ENCODE data around the gene UMPS.
A peak's percentile ranks its signal among the peaks of the same experiment; 100 is the strongest.
"Not testable (repeated sequence)": the region's sequence is repeated elsewhere in the genome, so short reads cannot be mapped to it uniquely, and the experiment has no call there.

UMPS gene

DNA sequence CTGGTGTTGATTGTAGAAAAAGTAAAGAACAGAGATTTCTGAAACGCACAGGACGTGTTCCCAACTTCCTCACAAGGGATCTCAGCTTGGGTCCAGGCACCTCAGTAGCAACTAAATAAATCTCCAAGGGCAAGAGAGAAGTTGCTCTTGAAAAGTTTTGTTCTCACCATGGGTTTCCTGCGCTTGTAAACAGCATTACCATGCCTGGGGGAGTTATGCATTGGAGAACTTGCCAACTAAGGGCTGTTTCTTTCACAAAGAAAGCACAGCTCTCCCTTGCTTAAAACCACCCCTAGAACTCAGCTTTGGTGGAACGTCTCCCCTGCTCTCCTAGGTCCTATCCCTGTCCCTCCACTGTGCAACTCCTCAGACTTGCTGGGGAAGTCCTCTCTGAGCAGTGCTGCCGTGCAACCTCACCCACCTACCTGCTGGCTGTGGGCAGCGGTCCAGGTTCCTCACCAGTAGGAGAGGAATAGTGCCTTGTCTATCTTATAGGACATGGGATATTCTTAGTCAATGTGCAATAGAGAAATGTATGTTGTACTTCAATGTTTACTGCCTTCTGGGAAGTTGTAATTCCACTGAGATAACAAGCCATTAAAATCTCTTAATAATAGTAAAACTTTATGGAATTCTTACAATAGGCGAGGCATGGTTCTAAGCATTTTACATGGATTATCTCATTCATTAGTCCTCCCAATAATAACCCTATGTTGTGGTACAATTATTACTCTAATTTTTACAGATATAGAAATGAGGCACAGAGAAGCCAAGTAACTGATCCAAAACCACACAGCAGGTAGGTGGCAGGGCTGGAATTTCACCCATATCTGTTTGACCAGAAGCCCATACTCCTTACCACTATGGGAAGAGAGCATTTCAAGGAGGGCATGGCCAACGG is 51.5 kb downstream of the UMPS start:
- DNase-seq, result no peak

DNA sequence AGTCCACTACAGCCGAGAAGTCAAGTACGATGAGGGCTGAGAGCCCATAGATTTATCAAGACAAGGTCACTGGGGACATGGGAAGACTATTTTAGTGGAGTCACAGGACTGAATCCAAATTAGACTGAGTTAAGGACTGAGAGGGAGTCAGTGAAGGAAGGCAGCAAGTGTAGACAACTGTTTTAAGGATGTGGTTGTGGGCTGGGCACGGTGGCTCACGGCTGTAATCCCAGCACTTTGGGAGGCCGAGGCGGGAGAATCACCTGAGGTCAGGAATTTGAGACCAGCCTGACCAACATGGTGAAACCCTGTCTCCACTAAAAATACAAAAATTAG is 52.1 kb downstream of the UMPS start:
- not testable (repeated sequence) for DNase-seq

DNA sequence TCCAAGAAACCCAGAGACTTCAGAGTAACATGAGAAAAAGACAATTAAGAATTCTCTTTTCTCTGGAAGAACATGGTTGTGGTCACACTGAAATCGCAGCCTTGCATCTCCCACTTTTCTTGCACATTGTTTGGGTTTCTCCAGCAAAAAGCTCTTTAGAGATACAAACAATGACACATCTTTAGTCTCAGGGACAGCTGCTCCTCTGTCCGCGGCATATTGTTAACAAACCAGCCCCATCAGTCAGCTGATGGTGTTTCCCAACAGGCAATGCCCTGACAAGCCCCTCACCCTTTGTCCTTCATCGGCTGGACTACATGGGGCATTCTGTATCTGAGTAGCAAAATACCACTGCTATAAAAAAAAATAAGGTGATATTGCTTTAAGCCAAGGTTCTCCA is 53.4 kb downstream of the UMPS start:
- DNase-seq, result no peak

DNA sequence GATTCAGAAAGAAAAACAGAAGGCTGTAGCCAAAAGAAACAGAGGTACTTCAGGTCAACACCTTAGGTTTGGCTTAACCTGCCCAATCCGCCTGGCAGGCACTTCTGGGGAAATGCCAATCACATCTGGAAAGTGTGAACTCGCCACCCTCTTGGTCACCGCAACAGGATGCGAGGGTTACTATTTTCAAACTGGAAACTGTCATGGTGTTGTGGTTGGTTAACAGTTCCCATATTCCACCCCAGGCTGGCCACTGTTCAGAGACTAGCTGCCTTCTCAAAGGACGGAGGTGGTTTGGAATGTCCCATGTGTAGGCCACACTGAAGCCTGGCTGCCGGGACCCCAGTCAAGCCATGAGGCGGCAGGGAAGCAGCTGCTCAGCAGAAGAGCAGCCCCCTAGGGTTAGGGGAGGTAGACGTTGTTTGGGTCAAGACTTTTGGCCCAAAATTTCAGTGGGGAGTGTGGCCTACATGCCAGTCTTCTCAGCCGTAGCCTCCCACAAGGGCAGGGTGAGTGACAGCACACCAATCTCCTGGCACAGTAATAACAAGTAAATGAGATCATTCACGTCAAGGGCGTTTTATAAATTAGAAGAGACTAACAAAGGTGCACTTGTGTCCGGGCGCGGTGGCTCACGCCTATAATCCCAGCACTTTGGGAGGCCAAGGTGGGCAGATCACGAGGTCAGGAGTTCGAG is 54.6 kb downstream of the UMPS start:
- DNase-seq, result no peak

DNA sequence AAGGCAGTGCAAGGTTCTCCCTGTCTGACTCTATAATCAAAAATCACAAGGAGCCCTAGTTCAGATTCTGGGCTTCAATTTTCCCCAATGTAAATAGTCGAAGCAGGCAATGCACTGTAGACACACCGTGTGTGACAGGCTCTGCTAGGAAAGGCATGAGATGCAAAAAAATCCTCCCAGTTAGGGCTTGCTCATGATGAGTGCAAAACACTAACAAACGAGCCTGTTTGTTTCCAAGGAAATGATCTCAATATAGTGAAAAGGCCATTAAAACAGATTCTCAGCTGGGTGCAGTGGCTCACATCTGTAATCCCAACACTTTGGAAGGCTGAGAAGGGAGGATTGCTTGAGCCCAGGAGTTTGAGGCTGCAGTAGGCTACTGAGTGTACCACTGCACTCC is 55.7 kb downstream of the UMPS start:
- no peak for DNase-seq

DNA sequence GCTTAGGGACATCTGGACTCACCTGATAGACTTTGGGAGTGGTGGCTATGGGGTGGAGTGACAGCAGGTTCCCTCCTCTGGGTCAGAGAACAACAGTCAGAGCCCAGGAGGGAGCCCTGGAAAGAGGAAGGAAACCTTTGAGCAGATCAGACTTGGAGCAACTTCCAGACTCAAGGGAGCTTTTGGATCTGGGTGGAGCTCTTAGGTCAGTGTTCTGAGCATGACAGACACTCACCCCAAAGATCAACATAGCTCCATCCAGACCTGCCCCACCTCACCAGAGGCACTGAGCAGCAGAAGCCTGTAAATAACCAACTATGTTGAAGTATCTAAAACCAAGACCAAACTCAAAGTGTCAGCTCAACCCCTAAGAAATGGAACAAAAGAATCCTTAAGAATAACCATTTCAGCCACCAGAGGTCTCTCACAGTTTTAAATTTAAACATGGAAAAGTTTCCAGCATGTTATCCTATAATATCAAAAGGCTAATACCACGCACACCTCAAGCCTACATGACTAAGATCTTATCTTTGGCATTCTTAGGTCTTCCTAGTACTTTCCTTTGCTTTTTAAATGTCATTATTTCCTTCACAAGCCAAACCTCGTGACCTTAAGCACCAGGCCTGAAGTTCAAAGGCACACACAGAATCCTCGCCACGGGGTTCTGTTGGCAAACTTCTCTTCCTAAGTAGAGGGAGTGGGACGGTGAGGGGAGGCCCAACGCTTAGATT is 56.4 kb downstream of the UMPS start:
- DNase-seq, result no peak

DNA sequence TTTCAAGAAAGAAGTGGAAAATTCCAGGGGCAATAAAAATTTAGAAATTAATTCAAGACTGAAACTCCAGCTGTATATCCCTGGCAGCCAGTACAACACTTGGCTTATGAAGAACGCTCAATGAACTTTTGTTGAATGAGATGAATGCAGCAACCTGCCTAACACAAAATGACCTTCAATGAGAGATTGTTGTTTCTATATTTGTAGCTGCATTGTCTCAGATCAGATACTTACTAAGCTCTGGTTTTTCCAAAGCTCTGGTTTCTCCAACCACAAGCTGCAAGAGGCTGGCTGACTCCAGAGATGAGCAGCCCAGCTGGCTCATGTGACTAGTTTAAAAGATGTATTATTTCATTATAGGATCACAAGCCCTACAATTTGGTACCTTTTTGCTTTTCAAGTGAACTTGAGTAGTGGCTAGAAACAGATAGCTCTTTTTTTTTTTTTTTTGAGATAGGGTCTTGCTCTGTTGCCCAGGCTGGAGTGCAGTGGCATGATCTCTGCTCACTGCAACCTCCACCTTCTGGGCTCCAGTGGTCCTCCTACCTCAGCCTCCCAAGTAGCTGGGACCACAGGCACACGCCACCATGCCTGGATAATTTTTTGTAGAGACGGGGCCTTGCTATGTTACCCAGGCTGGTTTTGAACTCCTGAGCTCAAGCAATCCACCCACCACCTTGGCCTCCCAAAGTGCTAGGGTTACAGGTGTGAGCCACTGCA is 57.4 kb downstream of the UMPS start:
- DNase-seq, result peak; percentile 17

DNA sequence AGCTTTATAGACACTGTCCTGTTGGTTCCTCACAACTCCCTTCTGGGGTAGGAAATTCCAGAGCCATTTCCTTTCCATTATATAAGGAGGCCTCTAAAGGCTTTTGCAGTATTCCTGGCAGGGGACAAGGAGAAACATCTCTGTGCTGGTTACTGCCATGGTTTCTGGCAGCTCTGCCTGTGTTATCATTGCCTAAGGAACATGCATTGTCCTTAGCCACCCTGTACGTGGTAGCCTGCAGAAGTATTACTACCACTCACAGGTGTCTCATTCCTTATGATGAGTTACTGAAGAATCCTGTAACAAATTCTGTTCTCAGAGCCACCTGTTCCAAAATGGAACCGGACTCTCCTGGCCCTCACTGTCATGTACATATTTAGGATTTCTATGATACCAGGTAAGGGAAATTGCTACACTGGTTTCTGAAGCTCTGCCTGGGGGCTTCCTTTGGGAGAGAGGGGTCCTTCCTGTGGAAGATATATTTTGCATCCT is 58.0 kb downstream of the UMPS start:
- DNase-seq, result no peak

DNA sequence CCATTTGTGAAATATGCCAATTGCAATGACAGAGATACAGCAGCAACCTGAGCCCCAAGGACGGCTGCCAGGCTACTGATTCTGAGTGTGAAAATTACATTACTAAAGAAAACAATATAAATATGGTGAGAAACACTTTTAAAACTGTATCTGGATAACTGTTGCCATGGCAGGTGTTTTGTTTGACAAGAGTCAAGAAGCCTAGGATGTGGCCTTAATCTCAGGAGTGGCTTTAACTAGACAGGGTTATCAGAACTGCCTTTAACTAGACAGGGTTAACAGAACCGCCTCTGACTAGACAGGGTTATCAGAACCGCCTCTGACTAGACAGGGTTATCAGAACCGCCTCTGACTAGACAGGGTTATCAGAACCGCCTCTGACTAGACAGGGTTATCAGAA is 58.9 kb downstream of the UMPS start:
- not testable (repeated sequence) for DNase-seq

DNA sequence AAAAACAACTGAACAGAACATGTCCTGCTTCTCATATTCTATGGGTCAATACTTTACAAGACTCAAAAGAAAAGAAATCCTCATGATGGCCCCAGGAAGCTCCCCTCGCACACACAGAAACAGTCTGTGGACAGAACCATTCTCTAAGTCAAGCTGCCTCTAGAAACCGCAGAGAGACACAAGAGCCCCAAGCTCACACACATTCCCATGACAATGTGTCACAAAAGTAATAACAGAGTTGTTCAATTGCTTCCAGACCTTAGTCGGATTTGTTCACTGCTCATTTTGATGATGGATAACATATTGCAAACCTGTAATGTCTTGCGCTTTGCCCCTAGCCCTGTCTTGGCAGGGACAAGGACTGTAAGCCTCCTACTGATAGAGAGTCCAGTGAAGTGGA is 60.9 kb downstream of the UMPS start:
- no peak for DNase-seq

DNA sequence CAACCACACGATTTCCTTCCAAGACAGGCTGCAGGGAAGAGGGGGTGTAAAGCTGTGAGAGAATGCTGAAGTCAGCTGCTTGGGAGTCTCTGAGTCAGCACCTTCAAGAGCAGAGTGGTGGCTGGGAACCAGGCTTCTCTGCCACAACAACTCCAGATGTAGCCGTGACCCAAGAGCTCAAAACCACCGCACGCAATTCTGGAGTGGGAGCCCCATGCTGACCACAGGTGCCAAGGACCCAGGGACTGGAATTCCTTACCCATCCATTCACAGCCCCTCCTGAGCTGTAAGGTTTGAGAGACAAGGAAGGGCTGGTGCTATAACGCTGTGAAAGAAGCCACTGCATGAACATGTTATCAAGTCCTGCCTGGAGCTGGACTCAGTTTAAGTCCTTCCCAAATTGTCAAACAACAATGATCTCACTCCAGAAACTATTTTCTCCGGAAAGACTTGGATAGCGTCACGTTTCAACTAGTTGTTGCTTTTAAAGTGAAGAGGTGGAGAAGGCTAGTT is 61.4 kb downstream of the UMPS start:
- no peak for DNase-seq

DNA sequence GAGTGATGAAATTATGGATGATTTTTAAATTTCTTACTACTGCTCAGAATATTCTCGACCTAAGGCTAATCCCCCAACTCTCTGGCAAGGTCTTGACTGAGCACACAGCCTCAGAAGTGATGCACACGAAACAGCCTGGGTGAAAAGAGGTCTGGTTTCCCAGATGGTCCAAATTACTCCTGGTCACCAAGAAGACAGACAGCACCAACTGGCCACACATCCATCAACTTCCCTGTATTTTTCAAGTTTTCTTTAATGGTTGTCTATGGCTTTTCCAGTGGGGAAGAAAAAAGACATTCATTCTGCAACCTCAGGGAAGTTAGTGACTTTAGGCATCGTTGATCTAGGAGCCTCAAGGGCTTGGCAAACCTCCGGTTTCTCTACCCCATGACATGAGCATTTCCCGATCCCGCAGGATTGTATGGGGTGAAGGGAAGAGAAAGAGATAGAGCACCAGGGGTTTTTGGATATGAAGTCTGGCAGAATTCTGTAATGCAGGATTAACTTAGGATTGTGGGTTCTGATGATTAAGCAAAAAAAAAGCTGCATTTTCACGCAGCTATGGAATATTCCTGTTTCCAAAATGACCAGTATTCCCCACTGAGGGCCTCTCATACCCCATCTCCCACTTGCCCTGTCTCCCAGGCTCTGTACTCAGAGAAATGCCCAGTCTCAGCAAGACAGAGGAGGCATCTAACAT is 62.2 kb downstream of the UMPS start:
- DNase-seq, result no peak

DNA sequence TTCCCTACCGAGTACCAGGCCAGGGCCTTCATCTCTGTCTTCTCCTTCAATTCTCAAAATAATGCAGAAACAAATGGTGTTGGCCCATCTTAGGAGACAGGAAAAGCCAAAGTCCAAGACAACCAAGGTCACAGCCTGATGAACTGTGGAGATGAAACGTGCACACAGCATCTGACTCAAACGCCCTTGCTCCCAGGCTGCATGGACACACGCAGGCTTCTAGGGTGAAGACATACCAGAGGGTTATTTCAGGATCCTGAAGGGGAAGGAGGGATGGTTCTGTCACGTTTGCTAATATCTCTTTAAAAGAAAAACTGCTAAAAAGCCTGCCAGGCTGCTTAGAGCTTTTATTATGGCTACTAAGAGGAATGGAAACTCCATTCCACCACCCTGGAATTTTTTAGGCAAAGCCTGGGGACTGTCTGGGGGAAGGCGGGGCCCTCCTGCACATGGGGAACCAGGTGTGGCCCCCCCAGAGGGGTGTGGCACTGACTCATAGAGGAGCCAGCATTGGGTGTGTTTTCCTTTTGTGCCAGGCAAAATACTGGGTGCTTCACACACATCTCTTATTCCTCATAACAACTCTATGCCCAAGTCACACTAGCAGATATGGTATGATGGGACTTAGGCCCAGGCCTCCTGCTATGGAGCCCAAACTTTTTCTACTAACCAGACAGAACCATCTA is 62.9 kb downstream of the UMPS start:
- no peak for DNase-seq

DNA sequence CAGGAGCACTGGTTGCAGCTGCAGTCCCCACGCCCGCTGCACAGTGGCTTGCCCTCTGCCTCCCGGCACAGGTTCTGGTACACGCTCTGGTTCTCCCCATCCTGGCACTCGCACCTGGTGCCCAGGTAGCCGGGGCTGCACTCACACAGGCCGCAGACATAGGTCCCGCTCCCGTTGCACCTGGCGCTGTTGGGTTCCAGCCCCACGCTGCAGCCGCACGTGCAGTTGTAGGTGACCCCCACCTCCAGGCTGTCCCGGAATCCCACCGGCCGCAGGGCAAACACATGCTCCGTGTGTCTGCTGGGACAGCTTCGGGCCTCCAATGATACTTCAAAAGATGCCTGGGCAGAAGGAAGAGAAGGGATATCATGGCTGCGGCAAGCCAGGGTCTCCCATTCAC is 66.2 kb downstream of the UMPS start:
- no peak for DNase-seq

DNA sequence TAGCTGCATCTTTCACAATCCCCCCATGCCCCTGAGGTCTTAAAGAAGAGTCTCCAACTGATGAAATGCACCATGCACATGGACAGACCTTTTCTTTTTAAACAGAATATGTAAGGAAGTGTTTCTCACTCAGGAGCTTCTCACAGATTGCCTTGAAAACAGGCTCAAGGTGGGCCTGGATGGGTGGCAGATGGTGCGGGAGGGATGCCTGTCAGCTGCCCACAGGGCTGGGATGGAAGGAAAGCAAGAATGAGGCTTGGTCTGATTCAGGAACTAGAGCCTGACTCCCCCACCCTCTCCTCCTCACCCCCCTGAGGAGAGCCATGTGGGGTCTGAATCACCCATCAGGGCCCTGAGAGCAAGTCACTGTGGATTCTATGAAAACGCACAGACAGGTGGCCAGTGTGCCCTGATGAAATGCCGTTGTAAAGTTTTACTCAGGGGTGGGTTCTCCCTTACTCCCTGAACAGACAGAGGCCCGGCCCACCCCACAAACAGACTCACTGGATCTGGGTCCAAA is 67.2 kb downstream of the UMPS start:
- no peak for DNase-seq
